ENCODE results near the gene TIAM1. TPM values are rescaled to one million over a fixed set of nuclear protein-coding genes. Genes with fewer than 3 reads are reported as not detected.
"Not testable (repeated sequence)": the region's sequence is repeated elsewhere in the genome, so short reads cannot be mapped to it uniquely, and the experiment has no call there.

The TIAM1 gene
- total RNA-seq, 4 donors from 2014 or later: 2.6 to 11.0 (median 6.9) TPM

- Histone ChIP-seq H3K27me3 (no peaks in the 10 kb centered on the region), H3K4me3 (no peak overlapping the region), H3K9me3 (no peaks in the 10 kb centered on the region), H3K36me3 (no peaks in the 10 kb centered on the region), H3K4me1 (no peaks in the 10 kb centered on the region), H3K27ac (no peak overlapping the region)
- no peak for ATAC-seq
- WGBS, 2 donors (ENCODE audit: low coverage in 1 of 2): 85 to 92% methylated on average over 3 of the region's 3 CpGs
- TF ChIP-seq CTCF (IDR thresholded peaks at IDR 0.05) (no peak), EP300 (IDR thresholded peaks at IDR 0.05) (no peak), POLR2A (IDR thresholded peaks at IDR 0.05) (no peak), POLR2AphosphoS5 (IDR thresholded peaks at IDR 0.05) (no peak)
These were observed 111.7 kb downstream of the TIAM1 start for GRCh38 chr21:31232344-31232743.

- no peak for ATAC-seq
- 93% methylated on average over 3 of the region's 6 CpGs; no CpG with 5 or more reads in 1 of the 2 donors for WGBS, 2 donors (ENCODE audit: low coverage in 1 of 2)
These were observed 113.1 kb downstream of the TIAM1 start for GRCh38 chr21:31230937-31231336.

GRCh38 chr21:31228723-31229122 is 115.3 kb downstream of the TIAM1 start:
- not testable (repeated sequence) for ATAC-seq, H3K27ac ChIP-seq, H3K27me3 ChIP-seq, H3K4me3 ChIP-seq, H3K9me3 ChIP-seq, H3K36me3 ChIP-seq, H3K4me1 ChIP-seq
- 75 to 92% methylated on average over 4 to 5 of the region's 6 CpGs for WGBS, 2 donors (ENCODE audit: low coverage in 1 of 2)

More at GRCh38 chr21:31230937-31231336, 113.1 kb downstream of the TIAM1 start:
- no peak for TF ChIP-seq POLR2A (IDR thresholded peaks at IDR 0.05)
- no peak for TF ChIP-seq EP300 (IDR thresholded peaks at IDR 0.05)
- no peak for TF ChIP-seq CTCF (IDR thresholded peaks at IDR 0.05)
- no peak for TF ChIP-seq POLR2AphosphoS5 (IDR thresholded peaks at IDR 0.05)
- Histone ChIP-seq H3K4me3 (no peak overlapping the region), H3K4me1 (no peaks in the 10 kb centered on the region), H3K27ac (no peak overlapping the region), H3K27me3 (no peaks in the 10 kb centered on the region), H3K36me3 (no peaks in the 10 kb centered on the region), H3K9me3 (no peaks in the 10 kb centered on the region)

GRCh38 chr21:31225713-31226112 is 118.3 kb downstream of the TIAM1 start:
- no peaks in the 10 kb centered on the region for H3K9me3 ChIP-seq
- no peak for ATAC-seq
- 90 to 93% methylated on average over 2 to 11 of the region's 11 CpGs for WGBS, 2 donors (ENCODE audit: low coverage in 1 of 2)

GRCh38 chr21:31222142-31222541 is 121.9 kb downstream of the TIAM1 start:
- no peaks in the 10 kb centered on the region for H3K9me3 ChIP-seq
- whole genome bisulfite sequencing, 2 donors (ENCODE audit: low coverage in 1 of 2): 42 to 58% methylated on average over 5 of the region's 6 CpGs
- H3K4me3 ChIP-seq: no peak overlapping the region
- no peak for ATAC-seq
- no peak overlapping the region for H3K27ac ChIP-seq
- TF ChIP-seq POLR2A (IDR thresholded peaks at IDR 0.05): no peak
- no peak for TF ChIP-seq POLR2AphosphoS5 (IDR thresholded peaks at IDR 0.05)
- TF ChIP-seq CTCF (IDR thresholded peaks at IDR 0.05): no peak
- TF ChIP-seq EP300 (IDR thresholded peaks at IDR 0.05): no peak
- H3K36me3 ChIP-seq: no peaks in the 10 kb centered on the region
- H3K27me3 ChIP-seq: no peaks in the 10 kb centered on the region
- H3K4me1 ChIP-seq: peaks cover 0 to 10% (median 0%) of the 10 kb centered on the region in 3 donors

More at GRCh38 chr21:31225713-31226112, 118.3 kb downstream of the TIAM1 start:
- Histone ChIP-seq H3K27ac (no peak overlapping the region), H3K27me3 (no peaks in the 10 kb centered on the region), H3K4me1 (peaks cover 0 to under 1% (median 0%) of the 10 kb centered on the region in 3 donors), H3K4me3 (no peak overlapping the region), H3K36me3 (no peaks in the 10 kb centered on the region)
- no peak for TF ChIP-seq POLR2AphosphoS5 (IDR thresholded peaks at IDR 0.05)
- TF ChIP-seq CTCF (IDR thresholded peaks at IDR 0.05): no peak
- TF ChIP-seq EP300 (IDR thresholded peaks at IDR 0.05): no peak
- no peak for TF ChIP-seq POLR2A (IDR thresholded peaks at IDR 0.05)

All from gastroesophageal sphincter (tissue), 4 donors.